ENCODE results near the gene ANGPTL3. TPM values are rescaled to one million over a fixed set of nuclear protein-coding genes. Genes with fewer than 3 reads are reported as not detected.

ANGPTL3 gene
- total RNA-seq, 2 experiments from 2014 or later, result not detected

DNA sequence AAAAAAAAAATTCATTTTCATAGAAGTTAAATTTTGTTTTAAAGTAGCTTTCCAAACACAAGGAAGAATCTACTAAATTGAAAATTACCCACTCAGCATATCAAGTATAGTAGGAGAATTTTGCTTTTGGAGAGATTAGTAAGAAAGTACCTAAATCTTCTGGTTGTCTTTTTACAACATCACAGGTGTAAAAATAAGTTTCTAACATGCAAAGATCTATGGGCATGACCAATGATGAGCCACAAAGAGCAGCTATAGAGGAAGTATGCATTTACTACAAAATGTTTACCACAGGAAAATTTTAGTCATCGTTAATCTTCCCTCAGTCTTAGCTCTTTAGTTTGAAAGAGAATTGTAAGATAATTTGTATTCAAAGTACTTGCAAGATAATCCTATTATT is 28.1 kb downstream of the ANGPTL3 start:
- Histone ChIP-seq H3K27ac (ENCODE audit: low read depth, low read length, poor library complexity, severe bottlenecking) (no peak overlapping the region), H3K4me1 (ENCODE audit: insufficient read depth, low read length, poor library complexity, severe bottlenecking) (peaks cover 4% of the 10 kb centered on the region), H3K9me2 (ENCODE audit: insufficient read depth, low read length) (no peaks in the 10 kb centered on the region), H2AFZ (ENCODE audit: low read length) (no peak overlapping the region), H4K20me1 (ENCODE audit: insufficient read depth, low read length) (no peaks in the 10 kb centered on the region), H3K79me2 (ENCODE audit: insufficient read depth, low read depth, low read length) (no peaks in the 10 kb centered on the region), H3K9me3 (ENCODE audit: low read length) (no peaks in the 10 kb centered on the region), H3K4me2 (ENCODE audit: low read length) (no peak overlapping the region), H3K4me3 (ENCODE audit: low read depth, low read length, poor library complexity, severe bottlenecking) (no peak overlapping the region), H3K36me3 (ENCODE audit: insufficient read depth, low read length) (0 out of 2 replicates have a peak, but pooled peaks cover 2% of the 10 kb centered on the region)
- CTCF ChIA-PET (ENCODE audit: unreplicated experiment), result no interaction called here
- POLR2A ChIA-PET, result no interaction called here
- no TSS peak for BruUV-seq (replicated peaks)
- no peak for TF ChIP-seq EZH2phosphoT487 (IDR thresholded peaks at IDR 0.05; ENCODE audit: borderline replicate concordance, low read depth, low read length)
- TF ChIP-seq, protein P1, sequence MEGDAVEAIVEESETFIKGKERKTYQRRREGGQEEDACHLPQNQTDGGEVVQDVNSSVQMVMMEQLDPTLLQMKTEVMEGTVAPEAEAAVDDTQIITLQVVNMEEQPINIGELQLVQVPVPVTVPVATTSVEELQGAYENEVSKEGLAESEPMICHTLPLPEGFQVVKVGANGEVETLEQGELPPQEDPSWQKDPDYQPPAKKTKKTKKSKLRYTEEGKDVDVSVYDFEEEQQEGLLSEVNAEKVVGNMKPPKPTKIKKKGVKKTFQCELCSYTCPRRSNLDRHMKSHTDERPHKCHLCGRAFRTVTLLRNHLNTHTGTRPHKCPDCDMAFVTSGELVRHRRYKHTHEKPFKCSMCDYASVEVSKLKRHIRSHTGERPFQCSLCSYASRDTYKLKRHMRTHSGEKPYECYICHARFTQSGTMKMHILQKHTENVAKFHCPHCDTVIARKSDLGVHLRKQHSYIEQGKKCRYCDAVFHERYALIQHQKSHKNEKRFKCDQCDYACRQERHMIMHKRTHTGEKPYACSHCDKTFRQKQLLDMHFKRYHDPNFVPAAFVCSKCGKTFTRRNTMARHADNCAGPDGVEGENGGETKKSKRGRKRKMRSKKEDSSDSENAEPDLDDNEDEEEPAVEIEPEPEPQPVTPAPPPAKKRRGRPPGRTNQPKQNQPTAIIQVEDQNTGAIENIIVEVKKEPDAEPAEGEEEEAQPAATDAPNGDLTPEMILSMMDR (conservative IDR thresholded peaks at IDR 0.05; ENCODE audit: low read length), result no peak
- intact Hi-C loops (cut with micrococcal nuclease; ENCODE audit: unreplicated experiment), result no loop called here
- DNase-seq (ENCODE audit: low spot score), result no peak

DNA sequence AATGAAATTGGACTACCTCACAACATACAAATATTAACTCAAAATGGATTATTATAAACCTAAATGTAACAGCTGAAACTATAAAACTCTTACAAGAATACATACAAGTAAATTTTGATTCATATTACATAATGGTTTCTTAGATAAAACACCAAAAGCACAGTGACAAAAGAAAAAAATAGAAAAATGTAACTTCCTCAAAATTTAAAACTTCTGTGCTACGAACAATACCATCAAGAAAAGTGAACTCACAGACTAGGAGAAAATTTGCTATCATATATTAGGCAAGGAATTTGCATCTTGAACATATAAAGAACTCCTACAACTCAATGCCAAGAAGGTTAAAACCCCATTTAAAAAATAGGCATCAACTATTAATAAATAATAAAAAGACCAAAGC is 31.2 kb downstream of the ANGPTL3 start:
- DNase-seq (ENCODE audit: low spot score), result no peak
- TF ChIP-seq, protein P1 (conservative IDR thresholded peaks at IDR 0.05; ENCODE audit: low read length), result no peak
- no peak for TF ChIP-seq EZH2phosphoT487 (IDR thresholded peaks at IDR 0.05; ENCODE audit: borderline replicate concordance, low read depth, low read length)
- no peaks in the 10 kb centered on the region for H3K9me3 ChIP-seq (ENCODE audit: low read length)
- no peaks in the 10 kb centered on the region for H3K79me2 ChIP-seq (ENCODE audit: insufficient read depth, low read depth, low read length)
- peaks cover 4% of the 10 kb centered on the region for H3K4me1 ChIP-seq (ENCODE audit: insufficient read depth, low read length, poor library complexity, severe bottlenecking)
- no peaks in the 10 kb centered on the region for H4K20me1 ChIP-seq (ENCODE audit: insufficient read depth, low read length)
- H3K27ac ChIP-seq (ENCODE audit: low read depth, low read length, poor library complexity, severe bottlenecking), result no peak overlapping the region
- no peak overlapping the region for H3K4me2 ChIP-seq (ENCODE audit: low read length)
- ChIA-PET POLR2A (interaction anchor here (0.8 kb wide), 1 partner anchor 122 kb away, joined by 4 read pairs; no protein-coding TSS in a partner anchor), CTCF (ENCODE audit: unreplicated experiment) (no interaction called here)
- BruUV-seq (replicated peaks), result no TSS peak
- H3K36me3 ChIP-seq (ENCODE audit: insufficient read depth, low read length), result peaks cover 6% of the 10 kb centered on the region
- no peaks in the 10 kb centered on the region for H3K9me2 ChIP-seq (ENCODE audit: insufficient read depth, low read length)
- intact Hi-C loops (cut with micrococcal nuclease; ENCODE audit: unreplicated experiment), result no loop called here
- H3K4me3 ChIP-seq (ENCODE audit: low read depth, low read length, poor library complexity, severe bottlenecking), result no peak overlapping the region
- no peak overlapping the region for H2AFZ ChIP-seq (ENCODE audit: low read length)

DNA sequence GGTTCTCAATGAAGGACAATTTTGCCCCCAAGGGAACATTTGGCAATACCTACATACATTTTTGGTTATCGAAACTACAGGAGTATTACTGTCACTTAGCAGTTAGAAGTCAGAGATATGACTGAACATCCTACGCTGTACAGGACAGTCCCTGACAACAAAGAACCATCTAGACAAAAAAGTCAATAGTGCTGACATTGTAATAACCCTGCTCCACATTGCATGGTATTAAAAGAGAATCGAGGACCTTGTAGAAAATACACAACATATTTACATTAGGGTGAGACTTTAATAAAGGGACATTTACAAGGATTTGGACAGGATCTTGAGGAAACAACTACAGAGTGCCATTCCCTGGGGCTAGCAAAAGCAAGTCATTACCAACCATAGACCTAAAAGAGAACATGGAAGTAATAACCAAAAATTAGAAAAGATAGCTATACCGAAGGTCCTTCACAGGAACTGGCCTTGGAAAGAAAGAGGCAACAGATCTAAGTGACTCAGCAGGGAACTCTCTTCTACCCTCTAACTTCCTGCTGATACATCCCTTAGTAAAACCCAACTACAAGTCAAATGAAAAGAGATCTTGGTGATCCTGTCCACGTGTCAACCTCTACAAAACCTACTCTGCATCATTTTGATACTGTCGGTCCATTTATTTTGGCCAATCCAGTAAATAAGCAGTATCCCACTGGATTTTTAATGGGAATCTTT is 40.2 kb downstream of the ANGPTL3 start:
- CTCF ChIA-PET (ENCODE audit: unreplicated experiment), result no interaction called here
- BruUV-seq (replicated peaks), result no TSS peak
- no peak overlapping the region for H2AFZ ChIP-seq (ENCODE audit: low read length)

More for the DNA sequence above, 40.2 kb downstream of the ANGPTL3 start:
- no peak overlapping the region for H3K27ac ChIP-seq (ENCODE audit: low read depth, low read length, poor library complexity, severe bottlenecking)
- no peak for DNase-seq (ENCODE audit: low spot score)
- no peaks in the 10 kb centered on the region for H3K79me2 ChIP-seq (ENCODE audit: insufficient read depth, low read depth, low read length)
- POLR2A ChIA-PET, result interaction anchor here (0.6 kb wide), 1 partner anchor 21 kb away, joined by 4 read pairs; no protein-coding TSS in a partner anchor
- H3K4me1 ChIP-seq (ENCODE audit: insufficient read depth, low read length, poor library complexity, severe bottlenecking), result no peaks in the 10 kb centered on the region
- no peaks in the 10 kb centered on the region for H3K9me3 ChIP-seq (ENCODE audit: low read length)
- no peak overlapping the region for H3K4me2 ChIP-seq (ENCODE audit: low read length)
- no peaks in the 10 kb centered on the region for H4K20me1 ChIP-seq (ENCODE audit: insufficient read depth, low read length)
- no peaks in the 10 kb centered on the region for H3K9me2 ChIP-seq (ENCODE audit: insufficient read depth, low read length)
- H3K36me3 ChIP-seq (ENCODE audit: insufficient read depth, low read length), result peaks cover 9% of the 10 kb centered on the region
- no peak for TF ChIP-seq EZH2phosphoT487 (IDR thresholded peaks at IDR 0.05; ENCODE audit: borderline replicate concordance, low read depth, low read length)
- intact Hi-C loops (cut with micrococcal nuclease; ENCODE audit: unreplicated experiment), result no loop called here
- H3K4me3 ChIP-seq (ENCODE audit: low read depth, low read length, poor library complexity, severe bottlenecking), result no peak overlapping the region

Measured in OCI-LY7 (cell line).